Stimulated activated CD4-positive, alpha-beta T cell treated with anti-CD3 and anti-CD28 coated beads, Interleukin-15, amount 100 ng/mL, for 1 hour (primary cell): Measurements from ENCODE around the gene PTAFR.

ENCODE experiments used
- DNase-seq, 2 donors: peaks; one replicate each; pipeline ENCODE4 v3.0.0-alpha.2; 2020; ENCODE audit warnings: low read depth in 1 of 2, low spot score in 1 of 2

The PTAFR gene

DNA sequence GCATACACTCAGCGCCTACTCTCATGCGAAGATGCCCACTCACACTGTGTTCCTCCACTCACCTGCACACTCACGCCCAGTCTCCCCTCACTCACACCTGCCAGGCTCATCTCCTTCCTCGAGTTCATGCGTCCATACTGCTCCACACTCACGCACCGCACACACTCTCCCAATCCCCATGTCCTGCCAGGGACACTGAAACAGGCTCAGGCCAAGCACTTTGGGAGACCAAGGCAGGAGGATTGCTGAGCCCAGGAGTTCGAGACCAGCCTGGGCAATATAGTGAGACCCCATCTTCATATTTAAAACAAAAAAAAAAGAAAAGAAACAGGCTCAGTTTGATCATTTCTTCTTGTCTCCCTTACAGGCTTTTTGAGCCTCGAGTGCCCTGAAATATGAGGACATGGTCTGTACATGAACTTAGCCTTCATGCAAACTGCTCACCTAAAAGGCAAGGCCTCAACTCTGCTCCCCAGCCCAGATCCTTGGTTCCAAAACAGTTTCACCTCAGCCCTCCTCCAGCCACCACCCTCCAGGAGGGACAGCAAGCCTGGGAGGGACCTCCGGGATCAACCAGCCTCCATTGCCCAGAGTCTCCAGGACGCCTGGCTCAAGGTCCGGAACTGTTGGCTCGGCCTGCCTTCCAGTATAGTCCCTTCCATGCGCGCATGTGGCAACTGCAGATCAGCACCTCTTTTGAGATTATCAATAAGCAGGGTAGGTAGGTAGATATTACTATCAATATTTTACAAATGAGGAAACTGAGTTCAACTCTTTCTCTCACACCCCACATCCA, 2.4 kb upstream of the PTAFR start:
- no peak for DNase-seq

DNA sequence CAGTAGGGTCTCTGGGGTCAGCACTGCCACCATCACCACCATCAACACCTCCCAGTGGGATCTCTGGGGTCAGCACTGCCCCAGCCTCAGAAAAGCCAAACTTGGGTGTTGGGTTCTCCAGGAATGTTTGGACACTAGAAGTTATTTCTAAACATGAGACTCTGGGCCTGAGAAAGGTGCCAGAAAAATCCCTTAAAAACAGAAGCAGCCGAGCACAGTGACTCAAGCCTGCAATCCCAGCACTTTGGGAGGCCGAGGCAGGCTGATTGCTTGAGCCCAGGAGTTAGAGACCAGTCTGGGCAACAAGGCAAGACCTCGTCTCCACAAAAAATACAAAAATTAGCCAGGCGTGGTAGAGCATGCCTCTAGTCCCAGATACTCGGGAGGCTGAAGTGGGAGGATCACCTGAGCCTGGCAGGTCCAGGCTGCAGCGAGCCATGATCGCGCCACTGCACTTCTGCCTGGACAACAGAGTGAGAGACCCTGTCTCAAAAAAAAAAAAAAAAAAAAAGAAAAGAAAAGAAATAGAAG, 470 bp downstream of the PTAFR start:
- DNase-seq, result no peak

DNA sequence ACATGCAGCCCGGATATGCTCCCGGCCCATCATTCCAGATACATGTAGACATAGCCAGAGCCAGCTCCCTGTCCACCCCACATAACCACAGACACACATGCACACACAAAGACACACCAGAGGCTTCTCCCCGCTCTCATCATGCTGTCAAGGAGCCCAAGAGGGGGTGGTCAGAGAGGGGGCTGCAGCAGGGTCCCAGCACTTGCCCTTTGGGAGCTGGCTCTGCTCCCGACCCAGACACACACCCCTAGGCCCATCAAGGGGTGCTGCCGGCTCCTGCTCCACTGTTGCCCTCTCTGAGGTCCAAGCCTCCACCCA, 2.6 kb downstream of the PTAFR start:
- no peak for DNase-seq

DNA sequence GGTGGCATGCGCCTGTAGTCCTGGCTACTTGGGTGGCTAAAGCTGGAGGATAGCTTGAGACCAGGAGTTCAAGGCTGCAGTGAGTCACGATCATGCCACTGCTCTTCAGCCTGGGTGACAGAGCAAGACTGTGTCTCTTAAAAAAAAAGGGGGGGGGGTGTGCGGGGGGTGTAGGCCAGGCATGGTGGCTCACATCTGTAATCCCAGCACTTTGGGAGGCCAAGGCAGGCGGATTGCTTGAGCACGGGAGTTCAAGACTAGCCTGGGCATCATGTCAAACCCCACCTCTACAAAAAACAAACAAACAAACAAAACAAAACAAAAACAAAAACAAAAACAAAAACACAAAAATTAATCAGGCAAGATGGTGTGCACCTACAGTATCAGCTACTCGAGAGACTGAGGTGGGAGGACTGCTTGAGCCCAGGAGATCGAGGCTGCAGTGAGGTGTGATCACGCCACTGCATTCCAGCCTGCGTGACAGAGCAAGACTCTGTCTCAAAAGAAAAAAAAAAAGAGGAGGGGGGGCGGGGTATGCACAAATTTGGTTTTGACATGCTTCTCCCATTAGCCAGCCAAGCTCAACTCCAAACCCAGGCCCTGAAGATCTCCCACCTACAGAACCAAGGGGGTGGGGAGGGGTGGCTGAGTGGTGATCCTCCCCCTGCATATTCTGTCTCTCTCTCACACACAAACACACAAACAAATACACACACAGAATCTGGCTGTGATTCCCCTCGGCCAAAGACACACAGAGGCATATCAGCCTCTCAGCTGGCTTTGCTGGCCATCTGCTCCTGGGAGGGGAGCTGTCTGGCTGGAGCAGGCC, 3.1 kb downstream of the PTAFR start:
- DNase-seq, result no peak

DNA sequence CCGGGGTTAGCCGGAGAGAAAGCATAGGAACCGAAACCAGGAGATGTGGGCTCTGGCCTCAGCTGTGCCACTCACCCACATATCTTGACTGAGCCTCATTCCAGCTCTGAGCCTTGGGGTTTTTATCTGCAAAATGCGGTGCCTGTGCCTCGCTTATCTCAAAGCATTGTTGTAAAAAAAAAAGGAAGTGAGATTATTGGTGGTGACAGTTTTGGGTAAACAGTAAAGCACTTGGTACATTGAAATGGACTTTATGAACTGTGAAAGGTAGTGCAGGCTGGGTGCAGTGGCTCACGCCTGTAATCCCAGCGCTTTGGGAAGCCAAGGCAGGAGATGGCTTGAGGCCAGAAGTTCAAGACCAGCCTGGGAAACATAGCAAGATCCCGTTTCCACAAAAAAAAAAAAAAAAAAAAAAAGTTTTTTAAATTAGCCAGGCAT, 3.8 kb downstream of the PTAFR start:
- DNase-seq, result no peak

DNA sequence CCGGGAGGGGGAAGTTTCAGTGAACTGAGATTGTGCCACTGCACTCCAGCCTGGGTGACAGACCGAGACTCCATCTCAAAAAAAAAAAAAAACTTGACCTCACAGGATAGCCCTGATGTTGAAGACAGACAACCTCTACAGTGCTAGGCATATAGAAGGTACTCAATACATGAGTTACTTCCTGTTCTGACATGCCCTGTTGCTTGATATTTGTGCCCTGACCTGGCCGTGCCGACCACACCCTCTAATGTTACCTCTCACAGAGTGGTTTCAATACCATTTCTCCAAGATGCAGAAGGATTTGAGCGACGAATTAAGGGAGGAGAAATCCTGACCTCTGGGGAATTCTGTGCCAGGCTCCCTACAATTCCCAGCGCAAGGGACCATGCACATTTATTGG, 5.2 kb downstream of the PTAFR start:
- DNase-seq, result no peak

DNA sequence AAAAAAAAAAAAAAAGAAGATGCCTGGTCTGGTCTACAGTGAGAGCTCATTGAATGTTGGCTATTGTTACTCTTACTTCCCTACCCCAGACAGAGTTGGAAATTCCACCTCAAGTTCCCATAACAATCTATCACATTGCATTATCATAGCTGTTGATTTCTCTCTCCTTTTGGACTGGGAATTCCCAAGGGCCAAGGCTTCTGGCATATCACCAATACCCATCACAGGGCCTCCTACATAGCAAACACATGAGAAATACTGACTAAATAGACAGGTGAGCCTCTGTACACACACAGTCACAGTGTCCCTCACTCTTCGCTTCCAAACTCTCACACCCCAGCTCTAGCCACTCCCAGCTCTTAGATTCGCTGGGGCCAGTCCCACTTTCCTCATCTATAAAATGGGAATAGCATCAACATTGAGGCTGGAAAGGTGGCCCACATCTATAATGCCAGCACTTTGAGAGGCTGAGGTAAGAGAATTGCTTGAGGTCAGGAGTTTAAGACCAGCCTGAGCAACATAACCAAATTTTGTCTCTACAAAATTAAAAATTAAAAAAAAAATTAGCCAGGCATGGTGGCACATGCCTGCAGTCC, 6.4 kb downstream of the PTAFR start:
- no peak for DNase-seq

DNA sequence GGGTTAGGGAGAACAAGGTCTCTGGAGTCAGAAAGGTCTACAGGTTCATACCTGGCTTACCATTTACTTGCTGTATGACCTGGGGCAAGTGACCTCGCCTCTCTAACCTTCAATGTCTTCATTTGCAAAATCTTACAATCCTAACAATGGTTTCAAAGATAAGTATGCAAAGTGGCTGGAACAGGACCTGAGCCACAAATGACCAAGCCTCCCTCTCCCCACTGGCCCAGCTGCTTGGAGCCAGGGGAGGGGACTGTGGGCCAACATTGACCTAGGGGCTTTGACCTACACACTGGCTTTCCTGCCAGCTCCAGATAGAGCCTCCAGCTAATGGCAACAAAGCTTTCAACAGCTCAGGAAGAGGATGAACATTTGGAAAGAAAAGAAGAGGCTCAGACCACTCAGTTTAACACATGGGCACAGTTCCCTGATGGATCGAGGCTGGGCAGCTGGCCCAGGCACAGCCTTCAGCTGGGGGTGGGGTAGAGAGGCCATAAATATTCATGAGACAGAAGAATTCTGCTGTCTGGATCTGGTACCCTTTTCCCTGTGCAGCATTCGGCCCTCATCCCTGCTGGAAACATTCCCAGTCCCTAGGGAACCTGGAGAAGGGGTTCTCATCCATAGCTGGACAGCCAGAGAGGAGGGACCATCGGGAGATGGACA, 12.9 kb downstream of the PTAFR start:
- no peak for DNase-seq

DNA sequence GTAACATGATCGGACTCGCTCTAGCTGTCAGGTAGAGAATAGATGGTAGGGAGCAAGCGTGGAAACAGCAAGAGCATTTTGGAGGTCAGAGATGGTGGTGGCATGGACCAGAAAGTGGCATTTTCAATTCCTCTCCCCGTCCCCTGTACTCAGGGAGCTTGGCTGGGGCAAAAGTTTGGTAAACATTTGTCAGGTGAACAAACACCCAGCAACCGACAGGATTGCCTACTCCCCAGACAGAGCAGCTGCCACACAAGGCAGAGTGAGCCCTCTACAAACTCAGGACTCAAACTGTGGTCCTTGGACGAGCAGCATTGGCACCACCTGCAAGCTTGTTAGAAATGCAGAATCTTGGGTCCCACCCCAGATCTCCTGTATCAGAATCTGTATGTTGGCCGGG, 14.3 kb downstream of the PTAFR start:
- no peak for DNase-seq

DNA sequence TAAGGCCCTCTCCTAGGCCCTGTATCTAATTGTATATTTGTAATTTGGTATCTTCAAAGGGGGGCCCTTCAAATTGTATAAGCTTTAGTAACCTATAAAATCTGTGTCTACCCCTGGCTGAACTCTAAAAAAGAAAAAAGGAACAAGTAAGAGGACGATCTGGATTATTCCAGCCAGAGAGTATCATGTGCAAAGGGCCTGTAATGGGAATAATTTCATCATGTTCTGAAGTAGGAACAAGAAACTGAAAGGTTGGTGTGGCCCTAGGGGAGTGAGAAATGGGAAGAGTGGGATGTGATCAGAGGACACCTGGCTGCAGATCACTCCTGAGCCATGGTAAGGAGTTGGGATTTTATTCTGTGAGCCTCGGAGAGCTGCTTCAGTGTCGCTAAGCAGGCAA, 14.7 kb downstream of the PTAFR start:
- DNase-seq, result no peak

DNA sequence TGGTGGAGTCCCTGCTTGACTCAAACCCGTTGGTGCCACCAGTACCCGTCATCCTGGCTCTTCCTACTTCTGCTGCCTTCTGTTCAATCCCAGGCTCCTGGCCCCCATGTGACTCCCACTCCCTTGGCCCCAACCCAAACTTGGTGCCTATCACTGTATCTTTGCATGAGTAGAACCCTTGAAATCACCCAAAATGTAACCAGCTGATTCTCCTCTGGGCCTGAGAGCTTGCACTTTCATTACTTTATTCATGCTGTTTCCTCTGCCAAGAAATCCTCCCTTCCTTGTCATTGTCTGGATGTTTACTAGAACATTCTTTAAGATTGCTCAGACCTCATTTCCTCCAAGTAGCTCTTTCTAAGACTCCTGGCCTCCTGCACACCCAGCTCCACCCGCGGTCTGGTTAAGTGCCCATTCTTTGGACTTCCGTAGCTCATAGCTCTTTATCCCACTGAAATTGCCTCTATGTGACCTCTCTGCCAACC, 15.7 kb downstream of the PTAFR start:
- DNase-seq, result no peak

DNA sequence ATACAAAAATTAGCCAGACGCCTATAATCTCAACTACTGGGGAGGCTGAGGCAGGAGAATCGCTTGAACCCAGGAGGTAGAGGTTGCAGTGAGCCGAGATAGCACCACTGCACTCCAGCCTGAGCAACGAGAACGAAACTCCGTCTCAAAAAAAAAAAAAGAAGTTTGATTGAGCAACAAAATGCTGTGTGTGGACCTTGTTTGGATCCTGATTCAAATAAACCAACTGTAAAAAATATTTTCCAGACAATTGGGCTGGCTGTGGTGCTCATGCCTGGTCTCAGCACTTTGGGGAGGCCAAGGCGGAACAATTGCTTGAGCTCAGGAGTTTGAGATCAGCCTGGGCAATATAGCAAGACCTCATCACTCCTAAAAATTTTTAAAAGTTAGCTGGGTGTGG, 16.8 kb downstream of the PTAFR start:
- DNase-seq, result no peak

DNA sequence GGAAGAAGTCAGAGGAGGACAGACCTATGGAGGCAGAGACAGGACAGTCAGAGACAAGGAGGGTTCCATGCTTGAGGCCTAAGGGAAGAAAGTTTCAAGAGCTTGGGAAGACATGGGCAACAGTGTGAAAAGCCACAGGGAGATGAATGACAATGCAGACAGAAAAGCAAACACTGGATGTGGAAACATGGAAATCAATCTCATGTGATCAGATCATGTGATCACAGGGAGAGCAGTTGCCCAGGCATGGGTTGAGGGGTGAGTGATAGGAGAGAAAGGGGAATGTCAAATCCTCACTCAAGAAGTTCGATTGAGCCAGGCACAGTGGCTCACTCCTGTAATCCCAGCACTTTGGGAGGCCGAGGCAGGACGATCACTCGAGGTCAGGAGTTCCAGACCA, 17.2 kb downstream of the PTAFR start:
- no peak for DNase-seq

DNA sequence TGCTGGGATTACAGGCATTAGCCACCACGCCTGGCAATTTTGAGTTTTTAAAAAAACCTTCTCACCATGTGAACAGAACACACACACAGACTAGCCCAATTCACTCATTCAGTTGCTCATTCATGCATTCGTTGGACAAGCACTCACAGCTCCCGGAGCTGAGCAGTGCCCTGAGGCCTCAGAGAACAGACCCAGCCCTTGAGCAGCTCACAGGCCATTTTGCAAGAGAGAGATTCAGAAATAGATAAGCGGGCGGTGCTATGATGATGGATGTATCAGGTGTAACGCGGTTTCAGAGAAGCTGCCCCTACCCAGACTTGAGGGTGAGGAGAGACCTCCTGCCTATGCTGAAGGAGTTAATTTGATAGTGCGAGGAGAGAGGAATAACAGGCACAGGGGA, 18.6 kb downstream of the PTAFR start:
- DNase-seq, result no peak

DNA sequence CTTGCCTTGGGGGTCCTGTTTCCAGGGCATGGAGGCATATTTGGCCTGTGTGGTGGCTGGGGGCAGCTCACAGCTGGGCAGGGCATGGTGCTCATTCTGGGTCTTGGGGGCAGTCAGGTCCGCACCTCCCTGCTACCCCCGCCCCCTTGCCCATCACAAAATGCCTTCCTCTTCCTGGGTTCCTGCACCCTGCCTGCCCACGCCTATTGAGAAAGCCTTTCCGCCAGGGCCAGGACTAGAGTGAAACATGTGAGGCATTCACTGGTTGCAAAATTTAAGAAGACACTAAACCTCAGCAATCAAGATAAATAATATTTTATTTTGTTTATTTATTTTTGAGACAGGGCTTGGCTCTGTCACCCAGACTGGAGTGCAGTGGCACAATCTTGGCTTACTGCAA, 19.7 kb downstream of the PTAFR start:
- no peak for DNase-seq

DNA sequence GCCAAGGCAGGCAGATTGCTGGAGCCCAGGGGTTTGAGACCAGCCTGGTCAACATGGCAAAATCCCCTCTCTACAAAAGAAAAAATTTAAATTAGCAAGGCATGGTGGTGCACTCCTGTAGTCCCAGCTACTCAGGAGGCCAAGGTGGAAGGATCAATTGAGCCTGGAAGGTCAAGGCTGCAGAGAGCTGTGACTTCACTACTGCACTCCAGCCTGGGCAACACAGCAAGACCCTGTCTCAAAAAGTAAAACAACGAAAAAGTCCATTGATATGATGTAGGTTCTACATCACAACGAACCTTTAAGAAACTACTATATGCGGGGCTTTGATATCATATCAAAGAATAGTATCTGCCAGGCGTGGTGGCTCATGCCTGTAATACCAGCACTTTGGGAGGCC, 20.9 kb downstream of the PTAFR start:
- no peak for DNase-seq

DNA sequence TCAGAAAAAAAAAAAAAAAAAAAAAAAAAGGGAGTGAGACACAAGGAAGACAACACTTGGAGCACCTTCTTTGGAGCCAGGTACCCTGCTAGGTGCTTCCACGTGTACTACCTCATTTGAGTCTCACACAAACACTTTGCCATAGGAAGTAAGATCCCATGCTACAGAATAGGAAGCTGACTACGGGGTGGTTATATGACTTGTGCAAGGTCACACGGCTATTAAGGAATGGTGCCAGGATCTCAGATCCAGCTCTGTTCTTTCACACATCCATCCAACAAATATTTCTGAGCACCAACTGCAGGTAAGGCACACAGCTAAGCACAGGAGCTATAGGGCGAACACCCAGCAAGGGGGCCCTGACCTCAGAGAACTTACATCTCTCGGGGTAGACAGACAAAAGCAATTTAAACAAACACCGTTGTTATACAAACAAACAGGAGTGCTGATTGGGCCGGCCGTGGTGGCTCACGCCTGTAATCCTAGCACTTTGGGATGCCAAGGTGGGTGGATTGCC, 22.4 kb downstream of the PTAFR start:
- no peak for DNase-seq

DNA sequence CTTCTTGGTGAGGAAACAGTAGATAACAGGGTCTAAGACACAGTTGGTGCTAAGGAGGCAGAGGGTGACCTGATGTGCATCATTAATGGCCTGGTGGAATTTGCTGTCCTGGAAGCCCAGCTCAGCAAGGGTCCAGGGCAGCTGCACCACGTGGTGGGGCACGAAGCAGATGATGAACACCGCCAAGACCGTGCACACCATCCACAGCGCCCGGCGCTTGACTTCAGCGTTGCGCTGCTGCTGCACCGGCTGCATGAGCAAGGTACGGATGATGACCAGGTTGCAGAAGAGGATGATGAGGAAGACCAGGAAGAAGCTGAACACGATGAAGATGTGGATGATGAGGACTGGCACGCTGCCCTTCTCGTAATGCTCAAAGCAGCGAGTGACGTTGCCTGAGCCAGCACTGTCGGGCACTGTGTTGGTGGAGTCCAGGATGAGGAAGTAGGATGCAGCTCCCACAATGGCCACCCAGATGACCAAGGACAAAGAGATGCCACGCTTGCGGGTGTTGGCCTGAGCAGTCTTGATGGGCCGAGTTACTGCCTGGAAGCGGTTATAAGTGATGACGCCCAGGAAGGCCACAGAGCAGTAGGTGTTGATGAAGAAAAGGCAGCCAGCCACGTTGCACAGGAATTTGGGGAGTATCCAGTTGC, 26.2 kb downstream of the PTAFR start:
- DNase-seq, result no peak

DNA sequence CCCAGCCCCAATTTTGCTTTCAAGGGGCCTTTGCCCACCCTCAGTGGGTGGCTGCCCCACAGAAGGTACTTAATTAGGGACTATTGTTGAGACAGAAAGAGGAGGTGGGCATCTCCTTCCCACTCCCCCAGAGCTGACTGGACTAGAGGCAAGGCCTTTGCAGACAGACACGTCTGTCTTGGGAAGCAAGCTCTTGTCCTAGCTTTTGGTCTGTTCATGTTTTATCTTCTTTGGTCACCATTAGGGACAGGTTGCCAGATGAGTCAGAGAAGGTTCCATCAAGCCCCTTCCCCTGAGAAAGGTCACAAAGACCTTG, 27.7 kb downstream of the PTAFR start:
- DNase-seq, result no peak

DNA sequence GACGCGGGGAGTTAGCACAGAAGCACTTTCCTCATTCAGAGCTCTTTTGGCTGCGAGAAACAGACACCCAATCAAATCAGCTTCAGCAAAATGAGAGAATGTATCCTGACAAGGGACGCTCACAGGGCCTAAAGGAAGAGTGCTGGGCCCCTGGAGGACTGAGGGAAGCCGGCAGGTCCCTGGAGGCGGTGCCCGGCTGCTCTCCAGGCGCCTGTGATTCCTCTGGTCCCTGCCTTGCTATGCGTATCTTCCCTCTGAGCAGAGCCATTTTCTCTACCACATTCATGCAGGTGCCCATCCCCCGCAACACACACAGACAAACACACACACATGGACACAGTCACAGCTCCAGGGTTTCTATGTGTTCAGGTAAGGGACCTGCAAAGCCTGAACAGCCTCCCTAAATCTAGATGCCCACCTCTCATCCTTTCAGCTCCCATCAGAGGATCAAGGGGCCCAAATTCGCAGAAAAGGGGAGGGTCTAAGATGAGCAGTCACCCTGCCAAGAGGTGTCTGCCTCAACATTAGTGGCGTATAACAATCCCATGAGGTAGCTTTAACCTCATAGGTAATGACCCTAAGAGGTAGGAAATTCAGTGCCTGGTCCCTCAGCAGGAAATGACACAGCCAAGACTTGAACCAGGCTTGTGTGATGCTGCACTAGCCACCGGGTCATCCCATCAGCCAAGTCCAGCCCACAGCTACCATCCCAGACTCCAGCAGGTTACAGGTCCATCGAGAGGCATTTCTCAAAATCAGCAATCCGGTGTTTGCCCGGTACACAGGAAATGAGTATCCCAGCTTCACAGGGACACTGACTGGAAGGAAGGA, 29.0 kb downstream of the PTAFR start:
- DNase-seq, result no peak
